Stimulated activated CD8-positive, alpha-beta memory T cell treated with anti-CD3 and anti-CD28 coated beads, Interleukin-12 subunit alpha, Interleukin-12 subunit beta, amount 100 ng/mL, for 24 hours (primary cell): Measurements from ENCODE around the gene NAXE.
"Not testable (repeated sequence)": the region's sequence is repeated elsewhere in the genome, so short reads cannot be mapped to it uniquely, and the experiment has no call there.

Source experiments
- DNase-seq: peaks from one replicate; pipeline ENCODE4 v3.0.0-alpha.2; 2020; ENCODE audit errors: extremely low read depth

The NAXE gene

GRCh38 chr1:156623946-156624813 is 32.6 kb downstream of the NAXE start:
- DNase-seq, result no peak

GRCh38 chr1:156624814-156625435 is 33.3 kb downstream of the NAXE start:
- DNase-seq, result no peak

GRCh38 chr1:156625436-156626078 is 34.0 kb downstream of the NAXE start:
- DNase-seq, result no peak

GRCh38 chr1:156626079-156626438 is 34.5 kb downstream of the NAXE start:
- DNase-seq, result no peak

GRCh38 chr1:156627313-156627880 is 35.8 kb downstream of the NAXE start:
- no peak for DNase-seq

GRCh38 chr1:156629823-156630449 is 38.4 kb downstream of the NAXE start:
- DNase-seq, result no peak

GRCh38 chr1:156631152-156631551 is 39.6 kb downstream of the NAXE start:
- not testable (repeated sequence) for DNase-seq

- DNase-seq, result no peak
Measured at GRCh38 chr1:156632355-156632754, 40.8 kb downstream of the NAXE start.

- DNase-seq, result no peak
Measured at GRCh38 chr1:156638189-156638985, 46.8 kb downstream of the NAXE start.

GRCh38 chr1:156639601-156640101 is 48.1 kb downstream of the NAXE start:
- no peak for DNase-seq

- no peak for DNase-seq
Measured at GRCh38 chr1:156640842-156641706, 49.5 kb downstream of the NAXE start.

- DNase-seq, result no peak
Measured at GRCh38 chr1:156641761-156642264, 50.2 kb downstream of the NAXE start, which contains the start of gene BCAN. BCAN (plus strand) TSS chr1:156642117; CDS start chr1:156646055, 3,938 bp downstream.

- DNase-seq, result no peak
Measured at GRCh38 chr1:156642265-156643048, 50.9 kb downstream of the NAXE start.

- DNase-seq, result no peak
Measured at GRCh38 chr1:156643049-156643777, 51.6 kb downstream of the NAXE start.

GRCh38 chr1:156643778-156644092 is 52.2 kb downstream of the NAXE start:
- DNase-seq, result no peak
